BLaER1 (cell line): ENCODE results near the gene PER2.

Experiments
- H3K27ac ChIP-seq: shearing (Covaris generic); formaldehyde crosslinking; 2 replicates; pipeline ENCODE4 v1.8.1; 2022
- H3K27me3 ChIP-seq: shearing (Covaris generic); formaldehyde crosslinking; 2 replicates; pipeline ENCODE4 v1.8.1; 2022
- H3K36me3 ChIP-seq: shearing (Covaris generic); formaldehyde crosslinking; 2 replicates; pipeline ENCODE4 v1.8.1; 2022
- H3K4me1 ChIP-seq: shearing (Covaris generic); formaldehyde crosslinking; 2 replicates; pipeline ENCODE4 v1.8.1; 2022
- H3K4me2 ChIP-seq: shearing (Covaris generic); formaldehyde crosslinking; 2 replicates; pipeline ENCODE4 v1.8.1; 2022
- H3K4me3 ChIP-seq: shearing (Covaris generic); formaldehyde crosslinking; 2 replicates; pipeline ENCODE4 v1.8.1; 2022
- H3K9ac ChIP-seq: shearing (Covaris generic); formaldehyde crosslinking; 2 replicates; pipeline ENCODE4 v1.8.1; 2022
- H3K9me3 ChIP-seq: shearing (Covaris generic); formaldehyde crosslinking; 2 replicates; pipeline ENCODE4 v1.8.1; 2022
- H4K20me1 ChIP-seq: shearing (Covaris generic); formaldehyde crosslinking; 2 replicates; pipeline ENCODE4 v1.8.1; 2022
- Cebpa-rat ChIP-seq: shearing (Covaris generic); IDR thresholded peaks from 2 replicates; pipeline ENCODE4 v1.8.1; 2022

PER2 gene

GRCh38 chr2:238261718-238262375, 26.6 kb downstream of the PER2 start:
- Histone ChIP-seq H4K20me1 (peaks cover 7% of the 10 kb centered on the region; the same call in 1 of the 2 replicates), H3K27me3 (no peaks in the 10 kb centered on the region), H3K4me1 (peaks cover 68% of the 10 kb centered on the region), H3K9ac (no peak overlapping the region), H3K4me3 (no peak overlapping the region), H3K36me3 (peaks cover 77% of the 10 kb centered on the region), H3K4me2 (0 out of 2 replicates have a peak overlapping the region, but pooled peaks have one; percentile 53), H3K27ac (no peak overlapping the region), H3K9me3 (no peaks in the 10 kb centered on the region)
- no peak for TF ChIP-seq Cebpa-rat

DNA sequence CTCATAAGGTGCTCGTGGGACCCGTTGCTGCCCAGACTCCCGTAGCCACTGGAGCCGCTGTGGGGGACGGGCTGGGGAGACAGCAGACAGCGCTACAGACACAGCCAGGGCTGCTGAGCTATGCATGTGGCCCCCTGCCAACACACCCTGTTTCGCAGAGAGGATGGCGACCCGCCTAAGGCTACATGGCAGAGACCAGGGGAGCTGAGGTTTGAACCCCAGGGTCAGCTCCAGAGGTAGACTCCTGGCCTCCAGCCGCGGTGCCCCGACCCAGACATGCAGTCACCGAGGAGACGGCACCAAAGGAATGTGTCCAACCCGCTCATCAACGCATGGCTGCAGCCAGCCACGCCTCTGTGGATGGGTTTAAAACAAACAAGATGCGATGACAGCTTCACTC, 27.5 kb downstream of the PER2 start:
- H3K27ac ChIP-seq, result peak overlapping the region; percentile 68
- TF ChIP-seq Cebpa-rat, result no peak
- peaks cover 77% of the 10 kb centered on the region for H3K4me1 ChIP-seq
- peaks cover 77% of the 10 kb centered on the region for H3K36me3 ChIP-seq
- H3K9ac ChIP-seq, result peak overlapping the region; percentile 51
- no peak overlapping the region for H3K4me3 ChIP-seq
- H3K4me2 ChIP-seq, result peak overlapping the region; percentile 53
- no peaks in the 10 kb centered on the region for H3K9me3 ChIP-seq
- peaks cover 13% of the 10 kb centered on the region for H4K20me1 ChIP-seq
- H3K27me3 ChIP-seq, result no peaks in the 10 kb centered on the region

DNA sequence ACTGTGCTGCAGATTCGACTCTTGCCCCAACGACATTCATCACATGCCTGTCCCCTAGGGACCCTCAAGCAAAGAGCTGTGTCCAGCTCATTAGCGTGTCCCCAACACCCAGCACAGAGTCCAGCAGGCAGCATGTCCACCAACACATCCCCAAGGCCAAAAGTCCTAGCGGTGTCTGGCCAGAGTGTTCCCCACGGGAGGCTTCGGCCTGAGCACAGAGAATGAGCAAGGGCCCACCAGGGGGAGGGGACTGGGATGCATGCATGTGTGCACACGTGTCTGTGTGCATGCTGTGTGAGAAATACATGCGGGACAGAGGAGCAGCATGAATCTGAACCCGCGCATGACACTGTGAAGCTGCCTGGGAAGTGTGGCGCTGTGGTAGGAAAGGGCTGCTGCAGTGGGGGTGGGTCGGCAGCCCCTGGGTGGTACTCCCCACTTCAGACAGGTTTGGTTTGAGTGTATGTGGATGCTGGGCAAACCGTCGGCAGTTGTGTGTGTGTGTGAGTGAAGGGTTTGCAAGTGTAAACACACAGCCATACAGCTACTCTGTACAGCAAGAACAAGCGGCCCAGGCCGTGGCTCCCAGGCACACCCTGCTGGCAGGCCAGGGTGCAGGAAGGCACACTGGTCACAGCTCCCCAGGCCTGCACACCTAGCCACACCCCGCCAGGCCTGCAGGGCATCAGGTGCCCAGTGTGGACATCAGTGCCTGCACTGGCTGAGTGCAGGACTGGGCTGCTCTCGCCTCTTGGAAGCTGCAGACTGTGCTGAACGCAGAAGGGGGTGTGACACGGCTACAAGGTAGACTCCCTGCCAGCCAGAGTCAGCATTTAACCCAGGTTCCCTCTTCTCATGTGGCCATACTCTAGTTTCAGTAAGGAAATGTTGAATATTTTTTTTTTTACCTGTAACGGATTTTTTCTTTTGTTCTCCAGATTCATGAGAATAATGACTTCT, 29.1 kb downstream of the PER2 start:
- Histone ChIP-seq H3K4me1 (peaks cover 84% of the 10 kb centered on the region), H3K9ac (0 out of 2 replicates have a peak overlapping the region, but pooled peaks have one; percentile 15), H3K27me3 (no peaks in the 10 kb centered on the region), H3K9me3 (no peaks in the 10 kb centered on the region), H3K4me2 (no peak overlapping the region), H3K36me3 (peaks cover 78% of the 10 kb centered on the region), H3K27ac (no peak overlapping the region), H4K20me1 (peaks cover 25% of the 10 kb centered on the region), H3K4me3 (no peak overlapping the region)
- no peak for TF ChIP-seq Cebpa-rat

DNA sequence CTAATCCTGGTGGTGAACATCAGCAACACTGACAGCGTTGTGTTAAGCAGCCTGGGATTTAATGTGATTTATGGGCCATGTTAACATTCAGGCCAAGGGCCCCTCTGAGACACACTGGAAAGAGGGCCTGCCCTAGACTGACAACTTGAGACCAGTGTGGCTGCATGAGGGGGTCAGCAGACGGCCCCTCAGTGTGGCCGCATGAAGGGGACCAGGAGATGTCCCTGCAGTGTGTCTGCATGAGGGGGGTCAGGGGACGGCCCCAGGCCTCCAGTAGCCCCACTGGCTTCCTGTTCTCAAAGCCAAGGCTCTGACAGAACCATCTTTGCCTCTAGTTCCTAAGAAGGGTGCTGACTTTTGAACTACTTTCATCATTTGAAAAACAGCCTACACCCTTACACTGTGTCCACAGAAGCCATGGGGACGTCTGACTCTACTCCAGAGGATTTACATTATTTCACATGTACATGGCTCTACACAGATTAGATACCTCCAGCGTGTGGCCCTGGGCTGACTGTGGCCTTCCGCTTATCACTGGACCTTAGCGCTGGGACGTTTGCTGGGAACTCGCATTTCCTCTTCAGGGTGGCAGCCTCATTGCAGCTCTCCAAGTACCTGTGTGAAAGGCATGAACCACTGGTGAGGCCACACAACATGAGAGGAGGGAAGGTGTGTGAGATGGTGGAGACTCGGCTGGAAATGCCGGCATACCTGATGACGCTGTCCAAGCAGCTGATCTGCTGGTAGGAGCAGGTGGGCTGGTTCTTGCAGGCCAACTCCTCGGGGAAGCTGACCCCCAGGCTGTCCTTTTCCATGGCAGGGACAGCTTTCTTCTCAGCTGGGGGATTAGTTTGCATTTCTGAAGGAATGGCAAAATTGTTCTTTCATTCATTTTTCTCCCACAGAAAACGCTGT, 30.4 kb downstream of the PER2 start:
- Histone ChIP-seq H3K9ac (0 out of 2 replicates have a peak overlapping the region, but pooled peaks have one; percentile 15), H3K36me3 (peaks cover 91% of the 10 kb centered on the region), H4K20me1 (peaks cover 18% of the 10 kb centered on the region), H3K4me1 (peaks cover 76% of the 10 kb centered on the region), H3K9me3 (no peaks in the 10 kb centered on the region), H3K4me3 (no peak overlapping the region), H3K27ac (no peak overlapping the region), H3K27me3 (no peaks in the 10 kb centered on the region), H3K4me2 (no peak overlapping the region)
- no peak for TF ChIP-seq Cebpa-rat

GRCh38 chr2:238256594-238257104, 31.8 kb downstream of the PER2 start:
- peaks cover 65% of the 10 kb centered on the region for H3K4me1 ChIP-seq
- H3K27ac ChIP-seq, result no peak overlapping the region
- H3K9me3 ChIP-seq, result no peaks in the 10 kb centered on the region
- no peaks in the 10 kb centered on the region for H3K27me3 ChIP-seq
- H3K9ac ChIP-seq, result no peak overlapping the region
- peaks cover 18% of the 10 kb centered on the region for H4K20me1 ChIP-seq
- peaks cover 91% of the 10 kb centered on the region for H3K36me3 ChIP-seq
- H3K4me2 ChIP-seq, result no peak overlapping the region
- H3K4me3 ChIP-seq, result no peak overlapping the region
- TF ChIP-seq Cebpa-rat, result no peak

DNA sequence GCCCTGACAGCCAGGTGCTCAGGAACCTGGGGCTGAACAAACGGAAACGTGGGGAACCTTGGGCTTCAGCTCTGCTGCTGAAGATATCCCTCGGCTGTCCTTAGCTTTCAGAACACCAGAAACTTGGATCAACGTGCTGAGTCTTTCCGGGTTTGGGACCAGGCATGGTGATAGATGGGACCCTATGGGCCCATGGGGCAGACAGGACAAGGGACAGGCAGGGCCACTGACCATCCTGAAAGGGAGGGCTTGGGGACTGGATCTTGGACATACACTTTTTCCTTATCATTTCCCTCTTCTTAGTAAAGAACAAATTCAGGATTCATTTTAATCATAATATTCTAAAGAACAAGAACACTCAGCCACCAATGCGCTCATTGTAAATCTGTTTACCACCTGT, 32.3 kb downstream of the PER2 start:
- 0 out of 2 replicates have a peak overlapping the region, but pooled peaks have one; percentile 5 for H3K9ac ChIP-seq

GRCh38 chr2:238255636-238256035, 32.8 kb downstream of the PER2 start:
- Histone ChIP-seq H3K4me2 (peak overlapping the region; percentile 51), H3K4me3 (no peak overlapping the region), H4K20me1 (peaks cover 18% of the 10 kb centered on the region), H3K4me1 (peaks cover 55% of the 10 kb centered on the region), H3K9ac (0 out of 2 replicates have a peak overlapping the region, but pooled peaks have one; percentile 5), H3K27me3 (no peaks in the 10 kb centered on the region), H3K36me3 (peaks cover 91% of the 10 kb centered on the region), H3K9me3 (no peaks in the 10 kb centered on the region), H3K27ac (peak overlapping the region; percentile 27)
- TF ChIP-seq Cebpa-rat, result no peak

More for the DNA sequence above, 32.3 kb downstream of the PER2 start:
- Histone ChIP-seq H3K36me3 (peaks cover 91% of the 10 kb centered on the region), H3K27ac (peak overlapping the region; percentile 27), H3K27me3 (no peaks in the 10 kb centered on the region), H3K4me1 (peaks cover 60% of the 10 kb centered on the region), H3K9me3 (no peaks in the 10 kb centered on the region), H3K4me2 (peak overlapping the region; percentile 51), H3K4me3 (no peak overlapping the region), H4K20me1 (peaks cover 18% of the 10 kb centered on the region)
- TF ChIP-seq Cebpa-rat, result no peak

GRCh38 chr2:238255151-238255551, 33.3 kb downstream of the PER2 start:
- Histone ChIP-seq H3K36me3 (peaks cover 94% of the 10 kb centered on the region), H3K27ac (peak overlapping the region; percentile 32; the same call in 1 of the 2 replicates), H3K4me2 (peak overlapping the region; percentile 51), H3K4me1 (peaks cover 51% of the 10 kb centered on the region), H3K9me3 (no peaks in the 10 kb centered on the region), H3K4me3 (no peak overlapping the region), H4K20me1 (peaks cover 18% of the 10 kb centered on the region), H3K27me3 (no peaks in the 10 kb centered on the region), H3K9ac (0 out of 2 replicates have a peak overlapping the region, but pooled peaks have one; percentile 5)
- TF ChIP-seq Cebpa-rat, result no peak
